SK-N-MC (cell line): ENCODE results near the gene LIPC.

ENCODE experiments used
- EZH2 ChIP-seq: fragments of 200-600 bp; sonication (generic); IDR thresholded peaks from one replicate; pipeline ENCODE4 v1.6.1; 2017; ENCODE audit warnings: antibody characterized with exemption
- POLR2AphosphoS5 ChIP-seq: IDR thresholded peaks from 2 replicates; pipeline ENCODE4 v1.6.1; 2012; ENCODE audit warnings: mild to moderate bottlenecking, low read depth, low read length, borderline replicate concordance

- TF ChIP-seq EZH2: no peak
- no peak for TF ChIP-seq POLR2AphosphoS5
These were observed 140.7 kb downstream of the LIPC start for GRCh38 chr15:58572521-58572920.
